WTC11 (cell line): ENCODE measurements around the gene CACNG5. TPM values are rescaled to one million over a fixed set of nuclear protein-coding genes. Genes with fewer than 3 reads are reported as not detected.

Experiments used
- ATAC-seq: fragments of 200-7000 bp; cut with Tn5 transposase; 2 replicates; pipeline ENCODE4 v1.10.0; 2021; ENCODE audit warnings: mild to moderate bottlenecking, moderate library complexity
- CTCF ChIA-PET: fragments of 300-600 bp; sonication (Branson Sonifier 250); formaldehyde crosslinking; loops from one replicate; lab custom pipeline; 2021; ENCODE audit warnings: antibody characterized with exemption; lab: Charles Lee
- POLR2A ChIA-PET: fragments of 350-600 bp; sonication (Branson Sonifier 250); formaldehyde crosslinking; loops from one replicate; lab custom pipeline; 2021; ENCODE audit warnings: antibody characterized with exemption; lab: Charles Lee
- DNase-seq: peaks from one replicate; pipeline ENCODE4 v3.0.0; 2021; ENCODE audit warnings: low spot score
- H3K27ac Mint-ChIP-seq: 2 replicates; pipeline ENCODE4 v1.8.0; 2021; ENCODE audit warnings: mixed read lengths
- H3K27me3 Mint-ChIP-seq: 2 replicates; pipeline ENCODE4 v1.8.0; 2021; ENCODE audit warnings: low read depth, mild to moderate bottlenecking, moderate library complexity, mixed read lengths
- H3K36me3 Mint-ChIP-seq: 2 replicates; pipeline ENCODE4 v1.8.0; 2021; ENCODE audit warnings: mixed read lengths
- H3K4me1 Mint-ChIP-seq: 2 replicates; pipeline ENCODE4 v1.8.0; 2022; ENCODE audit warnings: mixed read lengths
- H3K4me3 Mint-ChIP-seq: 2 replicates; pipeline ENCODE4 v1.8.0; 2021; ENCODE audit warnings: mild to moderate bottlenecking, moderate library complexity, mixed read lengths
- H3K9me3 Mint-ChIP-seq: 2 replicates; pipeline ENCODE4 v1.8.0; 2021; ENCODE audit warnings: mixed read lengths
- ATF3 ChIP-seq: sonication (generic); formaldehyde crosslinking; conservative IDR thresholded peaks from 2 replicates; pipeline ENCODE4 v1.8.1; 2022; ENCODE audit warnings: mild to moderate bottlenecking, missing genetic modification reagents
- ELF4 ChIP-seq: sonication (generic); formaldehyde crosslinking; IDR thresholded peaks from 2 replicates; pipeline ENCODE4 v1.8.1; 2022; ENCODE audit warnings: low read depth, mild to moderate bottlenecking, moderate library complexity, missing genetic modification reagents
- ERG ChIP-seq: fragments of 250-450 bp; sonication (Bioruptor Pico); IDR thresholded peaks from 2 replicates; pipeline ENCODE4 v1.8.0; 2021; ENCODE audit warnings: mild to moderate bottlenecking
- FOXK1 ChIP-seq: sonication (generic); formaldehyde crosslinking; IDR thresholded peaks from 2 replicates; pipeline ENCODE4 v1.8.0; 2022; ENCODE audit warnings: mild to moderate bottlenecking, moderate library complexity, missing genetic modification reagents
- FOXP1 ChIP-seq: sonication (generic); formaldehyde crosslinking; IDR thresholded peaks from 2 replicates; pipeline ENCODE4 v1.8.0; 2022; ENCODE audit warnings: missing genetic modification reagents, mild to moderate bottlenecking, moderate library complexity, borderline replicate concordance
- GTF2I ChIP-seq: fragments of 250-450 bp; sonication (Bioruptor Pico); conservative IDR thresholded peaks from 2 replicates; pipeline ENCODE4 v1.4.0; 2021; ENCODE audit warnings: mild to moderate bottlenecking
- JAZF1 ChIP-seq: fragments of 250-450 bp; sonication (Bioruptor Pico); IDR thresholded peaks from 2 replicates; pipeline ENCODE4 v1.9.0; 2021; ENCODE audit warnings: moderate library complexity, mild to moderate bottlenecking, inconsistent platforms
- MAX ChIP-seq: sonication (generic); formaldehyde crosslinking; IDR thresholded peaks from 2 replicates; pipeline ENCODE4 v1.8.0; 2022; ENCODE audit warnings: mild to moderate bottlenecking, missing genetic modification reagents
- PRRX2 ChIP-seq: fragments of 250-450 bp; sonication (Bioruptor Pico); IDR thresholded peaks from 2 replicates; pipeline ENCODE4 v1.8.0; 2021; ENCODE audit warnings: mild to moderate bottlenecking
- SP1 ChIP-seq: sonication (generic); formaldehyde crosslinking; conservative IDR thresholded peaks from 2 replicates; pipeline ENCODE4 v1.8.1; 2022; ENCODE audit warnings: missing genetic modification reagents
- ZNF263 ChIP-seq: sonication (generic); formaldehyde crosslinking; IDR thresholded peaks from 2 replicates; pipeline ENCODE4 v1.8.1; 2022; ENCODE audit warnings: low read depth, mild to moderate bottlenecking, moderate library complexity, missing genetic modification reagents
- ZNF317 ChIP-seq: sonication (generic); formaldehyde crosslinking; IDR thresholded peaks from 2 replicates; pipeline ENCODE4 v1.8.1; 2023; ENCODE audit warnings: low read depth, mild to moderate bottlenecking, moderate library complexity, missing genetic modification reagents, borderline replicate concordance
- ZNF416 ChIP-seq: fragments of 250-450 bp; sonication (Bioruptor Pico); IDR thresholded peaks from 2 replicates; pipeline ENCODE4 v1.9.0; 2021; ENCODE audit warnings: mild to moderate bottlenecking, inconsistent platforms
- total RNA-seq: library from RNA; stranded (reverse); gene quantifications from 3 replicates; pipeline ENCODE4 v1.2.3, GENCODE V29; 2021
- TF ChIP-seq, protein P1 (sequence below): fragments of 250-450 bp; sonication (Bioruptor Pico); conservative IDR thresholded peaks from 2 replicates; pipeline ENCODE4 v1.9.0; 2021; ENCODE audit warnings: mild to moderate bottlenecking
- TF ChIP-seq, protein P2 (sequence below): sonication (generic); formaldehyde crosslinking; IDR thresholded peaks from 2 replicates; pipeline ENCODE4 v1.8.0; 2023; ENCODE audit warnings: mild to moderate bottlenecking, missing genetic modification reagents
- TF ChIP-seq, protein P3 (sequence below): sonication (generic); formaldehyde crosslinking; conservative IDR thresholded peaks from 2 replicates; pipeline ENCODE4 v1.8.1; 2023; ENCODE audit warnings: mild to moderate bottlenecking, low read depth, missing genetic modification reagents, moderate library complexity
- TF ChIP-seq, protein P4 (sequence below): sonication (generic); formaldehyde crosslinking; IDR thresholded peaks from 2 replicates; pipeline ENCODE4 v1.8.0; 2022; ENCODE audit warnings: mild to moderate bottlenecking, missing genetic modification reagents
- TF ChIP-seq, protein P5 (sequence below): fragments of 250-450 bp; sonication (Bioruptor Pico); IDR thresholded peaks from 2 replicates; pipeline ENCODE4 v1.9.0; 2021; ENCODE audit warnings: moderate library complexity, mild to moderate bottlenecking, inconsistent platforms, borderline replicate concordance

The CACNG5 gene
- total RNA-seq, 1 experiment from 2014 or later: 1.9 TPM

- TF ChIP-seq, protein P1, sequence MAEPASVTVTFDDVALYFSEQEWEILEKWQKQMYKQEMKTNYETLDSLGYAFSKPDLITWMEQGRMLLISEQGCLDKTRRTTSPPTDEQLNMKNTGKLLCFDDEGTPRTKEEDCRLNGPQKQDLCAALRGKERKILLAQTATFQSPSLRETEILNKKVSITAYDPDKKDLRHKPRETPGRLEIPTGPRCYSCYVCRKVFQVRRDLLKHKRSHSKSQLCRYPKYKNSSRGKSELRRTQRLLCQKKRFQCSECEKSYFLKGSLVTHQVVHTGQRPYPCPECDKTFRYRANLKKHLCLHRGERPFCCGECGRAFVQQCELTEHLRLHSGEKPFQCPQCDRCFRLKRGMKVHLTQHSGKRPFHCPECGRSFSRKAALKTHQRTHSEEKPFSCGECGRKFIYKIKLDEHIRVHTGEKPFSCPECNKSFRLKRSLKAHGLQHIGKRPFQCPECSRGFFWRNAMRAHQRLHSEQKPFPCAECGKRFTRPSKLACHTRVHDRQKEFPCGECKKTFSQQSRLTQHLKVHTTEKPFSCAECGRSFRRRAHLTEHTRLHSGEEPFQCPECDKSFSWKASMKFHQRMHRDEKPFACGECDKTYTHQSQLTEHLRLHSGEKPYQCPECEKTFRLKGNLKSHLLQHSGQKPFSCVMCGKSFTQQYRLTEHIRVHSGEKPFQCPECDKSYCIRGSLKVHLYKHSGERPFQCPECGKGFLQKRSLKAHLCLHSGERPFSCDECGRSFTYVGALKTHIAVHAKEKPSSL (CRISPR knock-in tag): no peak
- TF ChIP-seq SP1 (CRISPR knock-in tag): no peak
Measured at GRCh38 chr17:66791347-66791746, 43.6 kb upstream of the CACNG5 start (continued).

- Mint-ChIP-seq H3K27me3 (no peaks in the 10 kb centered on the region), H3K9me3 (peaks cover 7% of the 10 kb centered on the region; the same call in 1 of the 2 replicates), H3K4me3 (no peak overlapping the region), H3K4me1 (peaks cover 9% of the 10 kb centered on the region), H3K36me3 (peaks cover 16% of the 10 kb centered on the region), H3K27ac (peak overlapping the region; percentile 53; the same call in 1 of the 2 replicates)
- no peak for DNase-seq
- POLR2A ChIA-PET: no interaction called here
- CTCF ChIA-PET: interaction anchor here (0.5 kb wide), 1 partner anchor 764 kb away, joined by 3 read pairs; no protein-coding TSS in a partner anchor
- no peak for ATAC-seq
- TF ChIP-seq MAX: no peak
- TF ChIP-seq JAZF1 (CRISPR knock-in tag): no peak
- TF ChIP-seq, protein P2, sequence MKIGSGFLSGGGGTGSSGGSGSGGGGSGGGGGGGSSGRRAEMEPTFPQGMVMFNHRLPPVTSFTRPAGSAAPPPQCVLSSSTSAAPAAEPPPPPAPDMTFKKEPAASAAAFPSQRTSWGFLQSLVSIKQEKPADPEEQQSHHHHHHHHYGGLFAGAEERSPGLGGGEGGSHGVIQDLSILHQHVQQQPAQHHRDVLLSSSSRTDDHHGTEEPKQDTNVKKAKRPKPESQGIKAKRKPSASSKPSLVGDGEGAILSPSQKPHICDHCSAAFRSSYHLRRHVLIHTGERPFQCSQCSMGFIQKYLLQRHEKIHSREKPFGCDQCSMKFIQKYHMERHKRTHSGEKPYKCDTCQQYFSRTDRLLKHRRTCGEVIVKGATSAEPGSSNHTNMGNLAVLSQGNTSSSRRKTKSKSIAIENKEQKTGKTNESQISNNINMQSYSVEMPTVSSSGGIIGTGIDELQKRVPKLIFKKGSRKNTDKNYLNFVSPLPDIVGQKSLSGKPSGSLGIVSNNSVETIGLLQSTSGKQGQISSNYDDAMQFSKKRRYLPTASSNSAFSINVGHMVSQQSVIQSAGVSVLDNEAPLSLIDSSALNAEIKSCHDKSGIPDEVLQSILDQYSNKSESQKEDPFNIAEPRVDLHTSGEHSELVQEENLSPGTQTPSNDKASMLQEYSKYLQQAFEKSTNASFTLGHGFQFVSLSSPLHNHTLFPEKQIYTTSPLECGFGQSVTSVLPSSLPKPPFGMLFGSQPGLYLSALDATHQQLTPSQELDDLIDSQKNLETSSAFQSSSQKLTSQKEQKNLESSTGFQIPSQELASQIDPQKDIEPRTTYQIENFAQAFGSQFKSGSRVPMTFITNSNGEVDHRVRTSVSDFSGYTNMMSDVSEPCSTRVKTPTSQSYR (CRISPR knock-in tag): no peak
- TF ChIP-seq ZNF416: no peak
- TF ChIP-seq ZNF263 (CRISPR knock-in tag): no peak
- no peak for TF ChIP-seq GTF2I (CRISPR knock-in tag)
- TF ChIP-seq ERG (CRISPR knock-in tag): no peak
- no peak for TF ChIP-seq ATF3 (CRISPR knock-in tag)
- TF ChIP-seq PRRX2 (CRISPR knock-in tag): no peak
- TF ChIP-seq, protein P3, sequence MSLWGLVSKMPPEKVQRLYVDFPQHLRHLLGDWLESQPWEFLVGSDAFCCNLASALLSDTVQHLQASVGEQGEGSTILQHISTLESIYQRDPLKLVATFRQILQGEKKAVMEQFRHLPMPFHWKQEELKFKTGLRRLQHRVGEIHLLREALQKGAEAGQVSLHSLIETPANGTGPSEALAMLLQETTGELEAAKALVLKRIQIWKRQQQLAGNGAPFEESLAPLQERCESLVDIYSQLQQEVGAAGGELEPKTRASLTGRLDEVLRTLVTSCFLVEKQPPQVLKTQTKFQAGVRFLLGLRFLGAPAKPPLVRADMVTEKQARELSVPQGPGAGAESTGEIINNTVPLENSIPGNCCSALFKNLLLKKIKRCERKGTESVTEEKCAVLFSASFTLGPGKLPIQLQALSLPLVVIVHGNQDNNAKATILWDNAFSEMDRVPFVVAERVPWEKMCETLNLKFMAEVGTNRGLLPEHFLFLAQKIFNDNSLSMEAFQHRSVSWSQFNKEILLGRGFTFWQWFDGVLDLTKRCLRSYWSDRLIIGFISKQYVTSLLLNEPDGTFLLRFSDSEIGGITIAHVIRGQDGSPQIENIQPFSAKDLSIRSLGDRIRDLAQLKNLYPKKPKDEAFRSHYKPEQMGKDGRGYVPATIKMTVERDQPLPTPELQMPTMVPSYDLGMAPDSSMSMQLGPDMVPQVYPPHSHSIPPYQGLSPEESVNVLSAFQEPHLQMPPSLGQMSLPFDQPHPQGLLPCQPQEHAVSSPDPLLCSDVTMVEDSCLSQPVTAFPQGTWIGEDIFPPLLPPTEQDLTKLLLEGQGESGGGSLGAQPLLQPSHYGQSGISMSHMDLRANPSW (CRISPR knock-in tag): no peak
- no peak for TF ChIP-seq FOXK1 (CRISPR knock-in tag)
- no peak for TF ChIP-seq ELF4 (CRISPR knock-in tag)
- no peak for TF ChIP-seq FOXP1 (CRISPR knock-in tag)
- TF ChIP-seq, protein P4, sequence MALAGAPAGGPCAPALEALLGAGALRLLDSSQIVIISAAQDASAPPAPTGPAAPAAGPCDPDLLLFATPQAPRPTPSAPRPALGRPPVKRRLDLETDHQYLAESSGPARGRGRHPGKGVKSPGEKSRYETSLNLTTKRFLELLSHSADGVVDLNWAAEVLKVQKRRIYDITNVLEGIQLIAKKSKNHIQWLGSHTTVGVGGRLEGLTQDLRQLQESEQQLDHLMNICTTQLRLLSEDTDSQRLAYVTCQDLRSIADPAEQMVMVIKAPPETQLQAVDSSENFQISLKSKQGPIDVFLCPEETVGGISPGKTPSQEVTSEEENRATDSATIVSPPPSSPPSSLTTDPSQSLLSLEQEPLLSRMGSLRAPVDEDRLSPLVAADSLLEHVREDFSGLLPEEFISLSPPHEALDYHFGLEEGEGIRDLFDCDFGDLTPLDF (CRISPR knock-in tag): no peak
- no peak for TF ChIP-seq ZNF317 (CRISPR knock-in tag)
- TF ChIP-seq, protein P5, sequence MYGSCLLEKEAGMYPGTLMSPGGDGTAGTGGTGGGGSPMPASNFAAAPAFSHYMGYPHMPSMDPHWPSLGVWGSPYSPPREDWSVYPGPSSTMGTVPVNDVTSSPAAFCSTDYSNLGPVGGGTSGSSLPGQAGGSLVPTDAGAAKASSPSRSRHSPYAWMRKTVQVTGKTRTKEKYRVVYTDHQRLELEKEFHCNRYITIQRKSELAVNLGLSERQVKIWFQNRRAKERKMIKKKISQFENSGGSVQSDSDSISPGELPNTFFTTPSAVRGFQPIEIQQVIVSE: no peak
Measured at GRCh38 chr17:66793814-66794213, 41.1 kb upstream of the CACNG5 start.
